Testis (tissue), 3 donors: Measurements from ENCODE around the gene MSI2. TPM values are rescaled to one million over a fixed set of nuclear protein-coding genes. Genes with fewer than 3 reads are reported as not detected.

Source experiments
- DNase-seq: peaks from one replicate; pipeline ENCODE4 v3.0.0-alpha.2; 2019
- H3K27ac ChIP-seq, 2 donors: fragments of 200-600 bp; sonication (generic); one replicate each; pipeline ENCODE4 v1.5.1; 2019
- H3K27me3 ChIP-seq: fragments of 200-600 bp; sonication (generic); one replicate; pipeline ENCODE4 v1.5.1; 2019
- H3K36me3 ChIP-seq: fragments of 200-600 bp; sonication (generic); one replicate; pipeline ENCODE4 v1.5.1; 2017; ENCODE audit warnings: low read depth; ENCODE audit errors: missing control alignments
- H3K4me1 ChIP-seq: fragments of 200-600 bp; sonication (generic); one replicate; pipeline ENCODE4 v1.5.1; 2019
- H3K4me3 ChIP-seq, 2 donors: fragments of 200-600 bp; sonication (generic); one replicate each; pipeline ENCODE4 v1.5.1; 2017 to 2019
- H3K9me3 ChIP-seq: fragments of 200-600 bp; sonication (generic); one replicate; pipeline ENCODE4 v1.5.1; 2017
- CTCF ChIP-seq, 3 experiments: fragments of 450-650 bp in 2 of 3; fragments of 200-600 bp in 1 of 3; sonication (generic) in 1 of 3; IDR thresholded peaks; one replicate each; pipeline ENCODE4 v1.5.1; 2016 to 2019; ENCODE audit warnings: antibody characterized with exemption in 3 of 3, mild to moderate bottlenecking in 2 of 3, moderate library complexity in 1 of 3
- POLR2A ChIP-seq: fragments of 450-650 bp; IDR thresholded peaks from one replicate; pipeline ENCODE4 v1.6.1; 2017; ENCODE audit warnings: antibody characterized with exemption, mild to moderate bottlenecking, moderate library complexity
- WGBS, 2 donors: methylation state at CpG; one replicate each; pipeline ENCODE4 v1.1.5; 2018; 5-methylcytosine and 5-hydroxymethylcytosine counted together
- intact Hi-C: fragments of 100-400 bp; cut with DNase I; formaldehyde crosslinking; loops from one replicate; pipeline ENCODE4 v1.15.1; 2023; ENCODE audit warnings: low total_unique reads
- polyA plus RNA-seq: library from polyadenylated mRNA; stranded (reverse); fragments of 350-450 nt; fragmentation: Illumina TruSeq; extraction: RNeasy Lipid Tissue Mini Kit (QIAGEN cat#74804); gene quantifications from one replicate; pipeline ENCODE4 v1.2.3, GENCODE V29; 2014; ENCODE audit warnings: low read depth, low replicate concordance; ENCODE audit not compliant: insufficient read depth
- total RNA-seq, 2 donors: library from RNA; depleted of rRNA; stranded (reverse); fragments of >200 nt; gene quantifications; one replicate each; pipeline ENCODE4 v1.2.3, GENCODE V29; 2016

The MSI2 gene
- total and polyA plus RNA-seq, 3 donors from 2014 or later: 46.5 to 106 (median 76.6) TPM

- Histone ChIP-seq H3K9me3 (no peaks in the 10 kb centered on the region), H3K27me3 (no peaks in the 10 kb centered on the region), H3K4me1 (no peaks in the 10 kb centered on the region), H3K27ac (no peak overlapping the region), H3K36me3 (no peaks in the 10 kb centered on the region), H3K4me3 (no peak overlapping the region)
- DNase-seq: no peak
- intact Hi-C loops: no loop called here
- WGBS, 2 donors: 91 to 100% methylated on average over 3 of the region's 3 CpGs
- TF ChIP-seq POLR2A: no peak
- TF ChIP-seq CTCF (IDR thresholded peaks at IDR 0.05): no peak
These were observed 385.4 kb downstream of the MSI2 start for GRCh38 chr17:57641761-57642160.

- no peaks in the 10 kb centered on the region for H3K27me3 ChIP-seq
- no peaks in the 10 kb centered on the region for H3K36me3 ChIP-seq
- no peak overlapping the region for H3K4me3 ChIP-seq
- 89 to 93% methylated on average over 8 of the region's 8 CpGs for WGBS, 2 donors
- H3K27ac ChIP-seq: no peak overlapping the region
- intact Hi-C loops: no loop called here
- no peak for DNase-seq
- H3K9me3 ChIP-seq: no peaks in the 10 kb centered on the region
- no peaks in the 10 kb centered on the region for H3K4me1 ChIP-seq
- no peak for TF ChIP-seq CTCF (IDR thresholded peaks at IDR 0.05)
- TF ChIP-seq POLR2A: no peak
These were observed 386.7 kb downstream of the MSI2 start for GRCh38 chr17:57643062-57643461.

- TF ChIP-seq CTCF (IDR thresholded peaks at IDR 0.05) (no peak), POLR2A (no peak)
- Histone ChIP-seq H3K27me3 (no peaks in the 10 kb centered on the region), H3K4me3 (no peak overlapping the region), H3K4me1 (no peaks in the 10 kb centered on the region), H3K36me3 (no peaks in the 10 kb centered on the region), H3K9me3 (no peaks in the 10 kb centered on the region), H3K27ac (no peak overlapping the region)
- intact Hi-C loops: no loop called here
- WGBS, 2 donors: 75 to 92% methylated on average over 5 of the region's 5 CpGs
- DNase-seq: no peak
These were observed 388.0 kb downstream of the MSI2 start for GRCh38 chr17:57644326-57644725.

- H3K4me1 ChIP-seq: no peaks in the 10 kb centered on the region
- TF ChIP-seq CTCF (IDR thresholded peaks at IDR 0.05) (no peak), POLR2A (no peak)
- 91 to 94% methylated on average over 4 to 6 of the region's 6 CpGs for WGBS, 2 donors
- intact Hi-C loops: no loop called here
- H3K4me3 ChIP-seq: no peak overlapping the region
- H3K36me3 ChIP-seq: no peaks in the 10 kb centered on the region
- H3K27ac ChIP-seq: no peak overlapping the region
- no peaks in the 10 kb centered on the region for H3K9me3 ChIP-seq
- no peaks in the 10 kb centered on the region for H3K27me3 ChIP-seq
- DNase-seq: no peak
These were observed 389.8 kb downstream of the MSI2 start for GRCh38 chr17:57645950-57646665.

GRCh38 chr17:57648720-57649119 lies 392.4 kb downstream of the MSI2 start:
- intact Hi-C loops: no loop called here
- no peaks in the 10 kb centered on the region for H3K9me3 ChIP-seq
- 90 to 92% methylated on average over 3 to 5 of the region's 5 CpGs for WGBS, 2 donors

More at GRCh38 chr17:57648720-57649119, 392.4 kb downstream of the MSI2 start:
- Histone ChIP-seq H3K36me3 (no peaks in the 10 kb centered on the region), H3K4me1 (no peaks in the 10 kb centered on the region), H3K27me3 (no peaks in the 10 kb centered on the region), H3K4me3 (no peak overlapping the region), H3K27ac (no peak overlapping the region)
- TF ChIP-seq POLR2A: no peak
- no peak for TF ChIP-seq CTCF (IDR thresholded peaks at IDR 0.05)
- no peak for DNase-seq
